ENCODE data around the gene CASP10. TPM values are rescaled to one million over a fixed set of nuclear protein-coding genes. Genes with fewer than 3 reads are reported as not detected.

The CASP10 gene
- total and polyA plus RNA-seq, 9 of the 15 experiments (the other 6 are each of a cell fraction or from before 2014, with no cell fraction given): 7.1 to 20.4 (median 10.8) TPM

- no peak for TF ChIP-seq KAT8 (IDR thresholded peaks at IDR 0.05; ENCODE audit: low read depth)
- no peak for TF ChIP-seq KLF1 (tag; IDR thresholded peaks at IDR 0.05)
- no peak for TF ChIP-seq SMAD1 (IDR thresholded peaks at IDR 0.05; ENCODE audit: low read depth, low read length, partially characterized antibody)
- no peak for TF ChIP-seq ZNF347 (CRISPR knock-in tag; IDR thresholded peaks at IDR 0.05; ENCODE audit: low read depth)
- TF ChIP-seq, protein P1, sequence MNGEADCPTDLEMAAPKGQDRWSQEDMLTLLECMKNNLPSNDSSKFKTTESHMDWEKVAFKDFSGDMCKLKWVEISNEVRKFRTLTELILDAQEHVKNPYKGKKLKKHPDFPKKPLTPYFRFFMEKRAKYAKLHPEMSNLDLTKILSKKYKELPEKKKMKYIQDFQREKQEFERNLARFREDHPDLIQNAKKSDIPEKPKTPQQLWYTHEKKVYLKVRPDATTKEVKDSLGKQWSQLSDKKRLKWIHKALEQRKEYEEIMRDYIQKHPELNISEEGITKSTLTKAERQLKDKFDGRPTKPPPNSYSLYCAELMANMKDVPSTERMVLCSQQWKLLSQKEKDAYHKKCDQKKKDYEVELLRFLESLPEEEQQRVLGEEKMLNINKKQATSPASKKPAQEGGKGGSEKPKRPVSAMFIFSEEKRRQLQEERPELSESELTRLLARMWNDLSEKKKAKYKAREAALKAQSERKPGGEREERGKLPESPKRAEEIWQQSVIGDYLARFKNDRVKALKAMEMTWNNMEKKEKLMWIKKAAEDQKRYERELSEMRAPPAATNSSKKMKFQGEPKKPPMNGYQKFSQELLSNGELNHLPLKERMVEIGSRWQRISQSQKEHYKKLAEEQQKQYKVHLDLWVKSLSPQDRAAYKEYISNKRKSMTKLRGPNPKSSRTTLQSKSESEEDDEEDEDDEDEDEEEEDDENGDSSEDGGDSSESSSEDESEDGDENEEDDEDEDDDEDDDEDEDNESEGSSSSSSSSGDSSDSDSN (IDR thresholded peaks at IDR 0.05; ENCODE audit: borderline replicate concordance in 1 of 2, low read depth in 2 of 2, low read length in 2 of 2): no peak
- peak; percentile 65 for TF ChIP-seq L3MBTL2 (IDR thresholded peaks at IDR 0.05)
- TF ChIP-seq TEAD1 (CRISPR knock-in tag; IDR thresholded peaks at IDR 0.05): no peak
- TF ChIP-seq MBD2 (IDR thresholded peaks at IDR 0.05; ENCODE audit: borderline replicate concordance, low read depth): no peak
- no peak for TF ChIP-seq U2AF1 (optimal IDR thresholded peaks at IDR 0.05; ENCODE audit: low read depth, low read length)
- no peak for TF ChIP-seq ZNF655 (CRISPR knock-in tag; IDR thresholded peaks at IDR 0.05)
- 0 out of 2 replicates have a peak, but pooled peaks have one; percentile 18 for TF ChIP-seq GABPA (tag; conservative IDR thresholded peaks at IDR 0.05; ENCODE audit: low read depth)
- TF ChIP-seq TOE1 (IDR thresholded peaks at IDR 0.05; ENCODE audit: borderline replicate concordance): peak; percentile 94
- no peak for TF ChIP-seq TOE1 (CRISPR knock-in tag; IDR thresholded peaks at IDR 0.05; ENCODE audit: borderline replicate concordance, low read depth)
- no peak for TF ChIP-seq ZBTB40 (IDR thresholded peaks at IDR 0.05)
- no peak for TF ChIP-seq ZBTB40 (CRISPR knock-in tag; IDR thresholded peaks at IDR 0.05)
Measured at GRCh38 chr2:201158111-201158929, 24.6 kb upstream of the CASP10 start (continued).

Data from K562 (cell line).